CD8-positive, alpha-beta memory T cell (primary cell): Measurements from ENCODE around the gene SIPA1. TPM values are rescaled to one million over a fixed set of nuclear protein-coding genes. Genes with fewer than 3 reads are reported as not detected.

ENCODE experiments used
- CTCF ChIA-PET: fragments of 350-600 bp; sonication (Branson Sonifier 250); formaldehyde crosslinking; loops from one replicate; lab custom pipeline; 2021; ENCODE audit warnings: antibody characterized with exemption; lab: Charles Lee
- POLR2A ChIA-PET: fragments of 350-600 bp; sonication (Branson Sonifier 250); formaldehyde crosslinking; loops from one replicate; lab custom pipeline; 2021; ENCODE audit warnings: antibody characterized with exemption; lab: Charles Lee
- DNase-seq, 5 donors: peaks; one replicate each; pipeline versions ENCODE4 v3.0.0 to v3.0.0-alpha.2; 2020 to 2022; ENCODE audit warnings: mixed read lengths in 1 of 5
- H3K27ac ChIP-seq: one replicate; pipeline ENCODE4 v1.7.0; 2013; ENCODE audit warnings: low read depth, mild to moderate bottlenecking, low read length, moderate library complexity
- H3K27me3 ChIP-seq: 2 replicates; pipeline ENCODE4 v1.7.0; 2013; ENCODE audit warnings: low read length, mild to moderate bottlenecking; ENCODE audit not compliant: insufficient read depth, poor library complexity, severe bottlenecking
- H3K36me3 ChIP-seq: 2 replicates; pipeline ENCODE4 v1.7.0; 2013; ENCODE audit warnings: mild to moderate bottlenecking, low read length, moderate library complexity; ENCODE audit not compliant: insufficient read depth
- H3K4me1 ChIP-seq: 2 replicates; pipeline ENCODE4 v1.7.0; 2013; ENCODE audit warnings: mild to moderate bottlenecking, low read length, moderate library complexity; ENCODE audit not compliant: insufficient read depth
- H3K4me3 ChIP-seq: 2 replicates; pipeline ENCODE4 v1.7.0; 2013; ENCODE audit warnings: mild to moderate bottlenecking, low read length
- H3K9me3 ChIP-seq: 2 replicates; pipeline ENCODE4 v1.7.0; 2013; ENCODE audit warnings: mild to moderate bottlenecking, low read length
- H3K27ac Mint-ChIP-seq, 8 donors: one replicate each; pipeline ENCODE4 v1.8.0; 2020 to 2021; ENCODE audit warnings: mixed read lengths in 8 of 8, mild to moderate bottlenecking in 6 of 8, inconsistent platforms in 3 of 8, moderate library complexity in 3 of 8
- H3K27me3 Mint-ChIP-seq, 2 donors: one replicate each; pipeline ENCODE4 v1.8.0; 2020 to 2021; ENCODE audit warnings: mixed read lengths in 2 of 2, mild to moderate bottlenecking in 1 of 2, moderate library complexity in 1 of 2
- H3K36me3 Mint-ChIP-seq, 3 donors: one replicate each; pipeline ENCODE4 v1.8.0; 2020 to 2021; ENCODE audit warnings: mixed read lengths in 3 of 3, inconsistent platforms in 1 of 3, mild to moderate bottlenecking in 1 of 3
- H3K4me1 Mint-ChIP-seq, 3 donors: one replicate each; pipeline ENCODE4 v1.8.0; 2020 to 2021; ENCODE audit warnings: mixed read lengths in 3 of 3, inconsistent platforms in 1 of 3, mild to moderate bottlenecking in 1 of 3
- H3K4me3 Mint-ChIP-seq, 7 donors: one replicate each; pipeline ENCODE4 v1.8.0; 2020 to 2021; ENCODE audit warnings: mixed read lengths in 7 of 7, mild to moderate bottlenecking in 6 of 7, moderate library complexity in 4 of 7, inconsistent platforms in 2 of 7
- H3K9me3 Mint-ChIP-seq, 5 donors: one replicate each; pipeline ENCODE4 v1.8.0; 2020 to 2022; ENCODE audit warnings: mixed read lengths in 5 of 5, mild to moderate bottlenecking in 3 of 5, moderate library complexity in 2 of 5, inconsistent platforms in 1 of 5
- polyA plus RNA-seq: library from polyadenylated mRNA; unstranded; fragments of 300-500 nt; fragmentation: Illumina TruSeq; gene quantifications from one replicate; pipeline ENCODE4 v1.2.3, GENCODE V29; 2021
- total RNA-seq, 2 experiments: library from RNA; stranded (reverse); gene quantifications; one replicate each; pipeline ENCODE4 v1.2.3, GENCODE V29; 2021

Gene SIPA1
- total and polyA plus RNA-seq, 3 experiments from 2014 or later, result 111 to 335 (median 123) TPM

GRCh38 chr11:65616575-65617001, 21.3 kb upstream of the SIPA1 start:
- peak overlapping the region; percentile 70 for H3K27ac ChIP-seq
- H3K36me3 ChIP-seq, result peaks cover 16% of the 10 kb centered on the region
- H3K27me3 ChIP-seq, result no peaks in the 10 kb centered on the region
- CTCF ChIA-PET, result interaction anchor here (1.1 to 2.6 kb wide), 2 partner anchors 75 to 95 kb away, joined by 5 to 16 read pairs; partner anchors contain the start of gene KAT5
- H3K4me1 ChIP-seq, result peaks cover 32% of the 10 kb centered on the region
- POLR2A ChIA-PET, result interaction anchor here (0.6 to 3.7 kb wide), 6 partner anchors 22 to 242 kb away, joined by 3 to 32 read pairs (median 4); partner anchors contain the start of genes CFL1, FAM89B and SIPA1
- no peak for DNase-seq
- peak overlapping the region; percentile 62 for H3K4me3 ChIP-seq
- Mint-ChIP-seq H3K4me3 (peak overlapping the region; percentile 89 to 96 (median 91)), H3K36me3 (peaks cover 0 to 64% (median 2%) of the 10 kb centered on the region in 3 donors), H3K9me3 (no peaks in the 10 kb centered on the region), H3K27ac (peak overlapping the region; percentile 74 to 99 (median 94)), H3K27me3 (no peaks in the 10 kb centered on the region), H3K4me1 (peaks cover 26 to 58% (median 31%) of the 10 kb centered on the region in 3 donors)
- no peaks in the 10 kb centered on the region for H3K9me3 ChIP-seq

GRCh38 chr11:65617136-65617850, 20.6 kb upstream of the SIPA1 start:
- peaks cover 16% of the 10 kb centered on the region for H3K36me3 ChIP-seq
- DNase-seq, result no peak
- H3K4me1 ChIP-seq, result peaks cover 25% of the 10 kb centered on the region
- POLR2A ChIA-PET, result interaction anchor here (0.6 to 3.7 kb wide), 4 partner anchors 35 to 241 kb away, joined by 3 to 32 read pairs (median 4); partner anchors contain the start of genes CFL1 and FAM89B
- H3K27me3 ChIP-seq, result no peaks in the 10 kb centered on the region
- Mint-ChIP-seq H3K27me3 (no peaks in the 10 kb centered on the region), H3K4me3 (peak overlapping the region; percentile 89 to 96 (median 91)), H3K36me3 (peaks cover 0 to 67% (median 3%) of the 10 kb centered on the region in 3 donors), H3K27ac (peak overlapping the region; percentile 74 to 99 (median 94)), H3K4me1 (peaks cover 21 to 54% (median 24%) of the 10 kb centered on the region in 3 donors), H3K9me3 (no peaks in the 10 kb centered on the region)
- no peaks in the 10 kb centered on the region for H3K9me3 ChIP-seq
- H3K4me3 ChIP-seq, result no peak overlapping the region
- peak overlapping the region; percentile 70 for H3K27ac ChIP-seq
- CTCF ChIA-PET, result interaction anchor here (1.1 to 2.6 kb wide), 2 partner anchors 76 to 94 kb away, joined by 5 to 16 read pairs; partner anchors contain the start of gene KAT5

GRCh38 chr11:65617990-65618751, 19.7 kb upstream of the SIPA1 start:
- Mint-ChIP-seq H3K36me3 (peaks cover 0 to 72% (median 3%) of the 10 kb centered on the region in 3 donors), H3K4me1 (peaks cover 15 to 45% (median 15%) of the 10 kb centered on the region in 3 donors), H3K9me3 (no peaks in the 10 kb centered on the region), H3K27ac (peak overlapping the region in 1 of 8 donors; percentile 19), H3K4me3 (peak overlapping the region in 2 of 7 donors; percentile 56 to 89), H3K27me3 (no peaks in the 10 kb centered on the region)
- Histone ChIP-seq H3K27ac (no peak overlapping the region), H3K9me3 (no peaks in the 10 kb centered on the region), H3K4me1 (peaks cover 16% of the 10 kb centered on the region), H3K4me3 (no peak overlapping the region), H3K27me3 (no peaks in the 10 kb centered on the region), H3K36me3 (peaks cover 16% of the 10 kb centered on the region)
- ChIA-PET CTCF (no interaction called here), POLR2A (no interaction called here)
- no peak for DNase-seq

- ChIA-PET CTCF (no interaction called here), POLR2A (no interaction called here)
- Histone ChIP-seq H3K27ac (no peak overlapping the region), H3K27me3 (no peaks in the 10 kb centered on the region), H3K4me3 (no peak overlapping the region), H3K4me1 (peaks cover 14% of the 10 kb centered on the region), H3K9me3 (no peaks in the 10 kb centered on the region), H3K36me3 (peaks cover 20% of the 10 kb centered on the region)
- Mint-ChIP-seq H3K4me1 (peaks cover 13 to 40% (median 14%) of the 10 kb centered on the region in 3 donors), H3K27me3 (no peaks in the 10 kb centered on the region), H3K9me3 (no peaks in the 10 kb centered on the region), H3K36me3 (peaks cover 0 to 78% (median 3%) of the 10 kb centered on the region in 3 donors), H3K27ac (peak overlapping the region in 1 of 8 donors; percentile 61), H3K4me3 (peak overlapping the region in 3 of 7 donors; percentile 15 to 78 (median 54))
- DNase-seq, result no peak
Observed at GRCh38 chr11:65618763-65619162, 19.1 kb upstream of the SIPA1 start.

- Histone ChIP-seq H3K27ac (no peak overlapping the region), H3K4me1 (peaks cover 14% of the 10 kb centered on the region), H3K4me3 (no peak overlapping the region), H3K9me3 (no peaks in the 10 kb centered on the region), H3K27me3 (no peaks in the 10 kb centered on the region), H3K36me3 (peaks cover 24% of the 10 kb centered on the region)
- Mint-ChIP-seq H3K36me3 (peaks cover 0 to 78% (median 3%) of the 10 kb centered on the region in 3 donors), H3K27ac (peak overlapping the region in 1 of 8 donors; percentile 38), H3K4me1 (peaks cover 11 to 36% (median 14%) of the 10 kb centered on the region in 3 donors), H3K27me3 (no peaks in the 10 kb centered on the region), H3K4me3 (peak overlapping the region in 2 of 7 donors; percentile 46 to 58), H3K9me3 (no peaks in the 10 kb centered on the region)
- DNase-seq, result no peak
- CTCF ChIA-PET, result no interaction called here
- POLR2A ChIA-PET, result no interaction called here
Observed at GRCh38 chr11:65619281-65619928, 18.5 kb upstream of the SIPA1 start.

- H3K27me3 Mint-ChIP-seq, result no peaks in the 10 kb centered on the region
- H3K36me3 ChIP-seq, result peaks cover 24% of the 10 kb centered on the region
- H3K4me1 Mint-ChIP-seq, result peaks cover 11 to 36% (median 14%) of the 10 kb centered on the region in 3 donors
- peaks cover 14% of the 10 kb centered on the region for H3K4me1 ChIP-seq
- ChIA-PET POLR2A (no interaction called here), CTCF (no interaction called here)
- no peaks in the 10 kb centered on the region for H3K9me3 Mint-ChIP-seq
- DNase-seq, result no peak
- H3K36me3 Mint-ChIP-seq, result peaks cover 0 to 83% (median 3%) of the 10 kb centered on the region in 3 donors
- no peaks in the 10 kb centered on the region for H3K9me3 ChIP-seq
- H3K4me3 ChIP-seq, result no peak overlapping the region
- H3K27ac ChIP-seq, result no peak overlapping the region
- H3K27ac Mint-ChIP-seq, result peak overlapping the region in 1 of 8 donors; percentile 15
- no peaks in the 10 kb centered on the region for H3K27me3 ChIP-seq
- no peak overlapping the region for H3K4me3 Mint-ChIP-seq
Observed at GRCh38 chr11:65620666-65621065, 17.2 kb upstream of the SIPA1 start.

- POLR2A ChIA-PET, result no interaction called here
- peaks cover 19% of the 10 kb centered on the region for H3K4me1 ChIP-seq
Observed at GRCh38 chr11:65621460-65621859, 16.4 kb upstream of the SIPA1 start.

More at GRCh38 chr11:65621460-65621859, 16.4 kb upstream of the SIPA1 start:
- H3K4me3 Mint-ChIP-seq, result no peak overlapping the region
- CTCF ChIA-PET, result no interaction called here
- no peaks in the 10 kb centered on the region for H3K9me3 ChIP-seq
- H3K36me3 ChIP-seq, result peaks cover 26% of the 10 kb centered on the region
- DNase-seq, result no peak
- H3K4me1 Mint-ChIP-seq, result peaks cover 12 to 40% (median 14%) of the 10 kb centered on the region in 3 donors
- H3K27ac Mint-ChIP-seq, result peak overlapping the region in 1 of 8 donors; percentile 61
- H3K27ac ChIP-seq, result no peak overlapping the region
- H3K27me3 Mint-ChIP-seq, result no peaks in the 10 kb centered on the region
- H3K36me3 Mint-ChIP-seq, result peaks cover 0 to 87% (median 3%) of the 10 kb centered on the region in 3 donors
- H3K4me3 ChIP-seq, result no peak overlapping the region
- H3K27me3 ChIP-seq, result no peaks in the 10 kb centered on the region
- no peaks in the 10 kb centered on the region for H3K9me3 Mint-ChIP-seq
